ENCODE measurements around the gene CACNA1I. TPM values are rescaled to one million over a fixed set of nuclear protein-coding genes. Genes with fewer than 3 reads are reported as not detected.

Gene CACNA1I
- polyA plus RNA-seq, 3 donors, result 0.04 TPM; not detected in 2

DNA sequence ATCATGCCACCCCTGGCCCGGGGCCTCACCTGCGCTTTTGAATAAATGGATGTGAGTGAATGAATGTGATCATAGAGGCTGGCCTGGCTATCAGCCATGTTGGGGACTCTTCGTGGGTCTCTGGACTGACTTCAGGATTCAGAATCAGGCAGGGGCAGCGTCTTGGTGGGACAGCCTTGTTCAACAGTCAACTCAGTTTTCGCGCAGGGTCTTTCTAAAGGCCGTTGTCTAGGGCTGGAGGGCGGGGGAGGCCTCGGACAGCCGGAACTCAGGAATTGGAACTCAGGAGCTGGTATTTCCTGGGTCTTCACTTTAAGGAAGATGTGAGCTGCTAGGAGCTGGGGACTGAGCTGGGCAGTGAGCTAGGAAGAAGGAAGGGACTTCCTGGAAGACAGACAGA lies 146.0 kb downstream of the CACNA1I start:
- WGBS (ENCODE audit: insufficient coverage), result 90% methylated on average over 5 of the region's 10 CpGs
- DNase-seq, result no peak
- Mint-ChIP-seq H3K36me3 (no peaks in the 10 kb centered on the region), H3K4me3 (no peak overlapping the region), H3K9me3 (peaks cover 0 to 2% (median 0%) of the 10 kb centered on the region in 7 donors), H3K27me3 (ENCODE audit: low read depth in 3 of 3) (peaks cover 13 to 19% (median 19%) of the 10 kb centered on the region in 3 donors), H3K27ac (no peak overlapping the region), H3K4me1 (no peaks in the 10 kb centered on the region)
- Histone ChIP-seq H3K27me3 (ENCODE audit: control insufficient read depth in 2 of 2, insufficient read depth in 2 of 2, low read length in 2 of 2) (no peaks in the 10 kb centered on the region), H3K9me3 (replicated peaks in 1 of 2; ENCODE audit: control insufficient read depth in 1 of 2, insufficient read depth in 1 of 2, low read length in 2 of 2) (no peaks in the 10 kb centered on the region), H3K4me3 (replicated peaks in 1 of 3; ENCODE audit: low read depth in 2 of 3, low read length in 3 of 3) (no peak overlapping the region), H3K9ac (ENCODE audit: insufficient read depth, low read length, poor library complexity, severe bottlenecking) (no peak overlapping the region), H3K27ac (ENCODE audit: low read depth in 1 of 2, low read length in 2 of 2) (no peak overlapping the region), H4K20me1 (ENCODE audit: insufficient read depth, low read length) (no peaks in the 10 kb centered on the region), H3K4me1 (ENCODE audit: control insufficient read depth in 1 of 2, insufficient read depth in 2 of 2, low read length in 2 of 2) (no peaks in the 10 kb centered on the region), H2AFZ (ENCODE audit: insufficient read depth, low read depth, low read length, poor library complexity, severe bottlenecking) (no peak overlapping the region), H3K4me2 (replicated peaks; ENCODE audit: extremely low read depth, low read length, poor library complexity, severe bottlenecking) (no peak overlapping the region), H3K36me3 (replicated peaks in 1 of 2; ENCODE audit: control insufficient read depth in 1 of 2, insufficient read depth in 2 of 2, low read length in 2 of 2) (no peaks in the 10 kb centered on the region), H3K79me2 (ENCODE audit: insufficient read depth, low read length) (no peaks in the 10 kb centered on the region)
- intact Hi-C loops (cut with micrococcal nuclease), result no loop called here
- TF ChIP-seq, protein P1, sequence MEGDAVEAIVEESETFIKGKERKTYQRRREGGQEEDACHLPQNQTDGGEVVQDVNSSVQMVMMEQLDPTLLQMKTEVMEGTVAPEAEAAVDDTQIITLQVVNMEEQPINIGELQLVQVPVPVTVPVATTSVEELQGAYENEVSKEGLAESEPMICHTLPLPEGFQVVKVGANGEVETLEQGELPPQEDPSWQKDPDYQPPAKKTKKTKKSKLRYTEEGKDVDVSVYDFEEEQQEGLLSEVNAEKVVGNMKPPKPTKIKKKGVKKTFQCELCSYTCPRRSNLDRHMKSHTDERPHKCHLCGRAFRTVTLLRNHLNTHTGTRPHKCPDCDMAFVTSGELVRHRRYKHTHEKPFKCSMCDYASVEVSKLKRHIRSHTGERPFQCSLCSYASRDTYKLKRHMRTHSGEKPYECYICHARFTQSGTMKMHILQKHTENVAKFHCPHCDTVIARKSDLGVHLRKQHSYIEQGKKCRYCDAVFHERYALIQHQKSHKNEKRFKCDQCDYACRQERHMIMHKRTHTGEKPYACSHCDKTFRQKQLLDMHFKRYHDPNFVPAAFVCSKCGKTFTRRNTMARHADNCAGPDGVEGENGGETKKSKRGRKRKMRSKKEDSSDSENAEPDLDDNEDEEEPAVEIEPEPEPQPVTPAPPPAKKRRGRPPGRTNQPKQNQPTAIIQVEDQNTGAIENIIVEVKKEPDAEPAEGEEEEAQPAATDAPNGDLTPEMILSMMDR (IDR thresholded peaks at IDR 0.05), result no peak

DNA sequence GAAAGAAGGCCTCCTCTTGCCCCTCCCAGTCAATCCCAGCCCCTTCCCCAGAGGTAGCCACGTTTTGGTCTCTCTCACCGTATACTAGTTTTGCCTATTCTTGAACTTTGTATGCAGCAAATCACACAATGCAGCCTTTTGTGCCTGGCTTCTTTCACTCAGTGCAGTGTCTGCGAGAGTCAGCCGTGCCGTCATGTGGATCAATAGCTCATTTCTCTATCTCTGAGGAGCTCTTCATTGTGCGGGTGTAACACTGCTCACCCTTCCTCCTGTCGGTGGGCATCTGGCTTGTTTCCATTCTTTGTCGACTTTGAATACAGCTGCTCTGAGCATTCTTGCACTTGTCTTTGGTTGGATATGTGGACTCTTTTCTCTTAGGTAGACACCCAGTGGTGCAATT lies 146.5 kb downstream of the CACNA1I start:
- TF ChIP-seq, protein P1 (IDR thresholded peaks at IDR 0.05), result no peak
- no peak overlapping the region for H3K4me2 ChIP-seq (replicated peaks; ENCODE audit: extremely low read depth, low read length, poor library complexity, severe bottlenecking)
- H3K4me3 ChIP-seq (replicated peaks in 1 of 3; ENCODE audit: low read depth in 2 of 3, low read length in 3 of 3), result no peak overlapping the region
- Mint-ChIP-seq H3K27me3 (ENCODE audit: low read depth in 3 of 3) (peaks cover 10 to 18% (median 17%) of the 10 kb centered on the region in 3 donors), H3K36me3 (no peaks in the 10 kb centered on the region), H3K4me3 (no peak overlapping the region), H3K9me3 (peaks cover 0 to 2% (median 0%) of the 10 kb centered on the region in 7 donors), H3K4me1 (no peaks in the 10 kb centered on the region), H3K27ac (peak overlapping the region in 1 of 7 donors; percentile 31)
- no peak for DNase-seq
- no peaks in the 10 kb centered on the region for H3K4me1 ChIP-seq (ENCODE audit: control insufficient read depth in 1 of 2, insufficient read depth in 2 of 2, low read length in 2 of 2)
- H3K36me3 ChIP-seq (replicated peaks in 1 of 2; ENCODE audit: control insufficient read depth in 1 of 2, insufficient read depth in 2 of 2, low read length in 2 of 2), result no peaks in the 10 kb centered on the region
- H2AFZ ChIP-seq (ENCODE audit: insufficient read depth, low read depth, low read length, poor library complexity, severe bottlenecking), result no peak overlapping the region
- H3K27me3 ChIP-seq (ENCODE audit: control insufficient read depth in 2 of 2, insufficient read depth in 2 of 2, low read length in 2 of 2), result no peaks in the 10 kb centered on the region
- H3K79me2 ChIP-seq (ENCODE audit: insufficient read depth, low read length), result no peaks in the 10 kb centered on the region
- 98% methylated on average over 7 of the region's 8 CpGs for WGBS (ENCODE audit: insufficient coverage)
- no peaks in the 10 kb centered on the region for H3K9me3 ChIP-seq (replicated peaks in 1 of 2; ENCODE audit: control insufficient read depth in 1 of 2, insufficient read depth in 1 of 2, low read length in 2 of 2)
- intact Hi-C loops (cut with micrococcal nuclease), result no loop called here
- no peak overlapping the region for H3K27ac ChIP-seq (ENCODE audit: low read depth in 1 of 2, low read length in 2 of 2)
- no peaks in the 10 kb centered on the region for H4K20me1 ChIP-seq (ENCODE audit: insufficient read depth, low read length)
- no peak overlapping the region for H3K9ac ChIP-seq (ENCODE audit: insufficient read depth, low read length, poor library complexity, severe bottlenecking)
